GM12875 (cell line): ENCODE results near the gene AVEN.

Experiments used
- H3K4me3 ChIP-seq: one replicate; pipeline ENCODE4 v1.5.1; 2011; ENCODE audit warnings: low read depth, low read length, control low read depth
- CTCF ChIP-seq: IDR thresholded peaks from 2 replicates; pipeline ENCODE4 v1.5.1; 2011; ENCODE audit warnings: low read depth, mild to moderate bottlenecking, control low read depth, inconsistent platforms, low read length, moderate library complexity, borderline replicate concordance; ENCODE audit not compliant: insufficient read depth

The AVEN gene

GRCh38 chr15:33956397-33956796 lies 82.6 kb downstream of the AVEN start:
- no peak overlapping the region for H3K4me3 ChIP-seq
- no peak for TF ChIP-seq CTCF

DNA sequence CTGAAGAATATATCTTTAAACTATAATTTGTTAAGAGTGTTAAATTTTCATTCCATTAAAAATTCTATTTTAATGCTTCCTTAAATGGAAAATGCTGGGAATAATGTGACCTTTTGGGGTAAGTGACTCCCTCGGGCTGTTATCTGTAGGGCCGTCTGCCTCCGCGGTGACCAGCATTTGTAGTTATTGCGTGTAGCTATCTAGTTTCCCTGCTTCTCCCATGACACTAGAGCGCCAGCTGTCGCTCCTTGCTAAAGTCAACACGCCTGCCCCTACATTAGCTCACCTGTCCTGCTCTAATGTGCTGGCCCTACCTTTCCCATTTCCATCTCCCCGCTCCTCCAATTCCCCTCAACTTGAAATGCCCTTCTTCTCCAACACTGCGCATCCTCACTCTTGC lies 83.1 kb downstream of the AVEN start:
- H3K4me3 ChIP-seq = no peak overlapping the region
- no peak for TF ChIP-seq CTCF

GRCh38 chr15:33946152-33946551 lies 92.9 kb downstream of the AVEN start:
- no peak overlapping the region for H3K4me3 ChIP-seq
- no peak for TF ChIP-seq CTCF

DNA sequence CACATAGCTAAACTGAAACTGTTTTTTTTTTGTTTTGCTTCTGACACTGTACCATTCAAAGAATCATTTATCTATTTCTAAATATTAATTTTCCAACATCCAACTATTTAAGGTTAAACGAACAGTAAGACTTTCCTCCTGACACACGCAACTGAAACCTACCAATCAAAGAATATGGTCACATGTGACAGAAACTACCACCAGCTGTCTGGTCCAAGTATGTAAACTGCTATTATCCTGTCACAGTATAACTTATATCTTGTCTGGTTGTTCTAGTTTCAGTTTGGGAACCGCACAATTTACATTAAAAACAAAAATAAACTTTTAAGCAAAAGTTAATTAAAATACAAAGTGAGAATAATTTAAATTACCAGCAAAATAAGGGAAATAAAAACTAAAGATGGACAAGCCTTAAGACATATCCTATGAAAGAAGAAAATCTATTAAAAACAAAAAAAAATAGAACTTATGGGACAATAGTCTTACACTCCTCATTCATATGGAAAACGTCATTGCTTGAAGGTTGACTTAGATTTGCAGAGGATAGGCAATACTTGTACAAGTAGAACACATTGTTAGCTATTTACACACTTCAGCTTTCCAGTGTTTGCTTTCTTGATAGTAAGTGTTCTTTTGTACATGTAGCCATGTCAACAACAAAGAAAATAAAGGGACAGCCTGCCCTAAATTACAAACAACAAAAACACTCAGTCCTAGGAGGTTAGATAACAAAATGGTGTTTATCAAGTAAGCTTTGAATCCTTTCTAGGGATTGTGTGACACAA lies 97.5 kb downstream of the AVEN start:
- no peak overlapping the region for H3K4me3 ChIP-seq
- TF ChIP-seq CTCF = no peak

DNA sequence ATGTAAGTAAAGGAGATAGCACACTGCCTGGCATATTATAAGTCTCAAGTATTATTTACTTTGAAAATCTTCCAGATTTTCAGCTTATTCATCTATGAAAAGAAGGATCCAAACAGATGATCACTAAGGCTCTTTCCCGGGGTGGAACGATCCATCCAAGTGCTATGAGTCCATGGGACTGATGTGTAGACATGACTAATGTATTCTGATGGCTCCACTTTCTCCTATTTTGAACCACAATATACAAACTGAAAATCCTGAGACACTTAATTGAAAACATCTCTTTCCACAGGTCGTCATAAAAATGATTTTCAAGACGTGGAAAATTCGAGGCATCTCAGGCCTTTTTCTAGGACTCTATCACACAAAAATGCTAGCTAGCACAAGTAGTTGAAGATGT lies 104.1 kb downstream of the AVEN start:
- H3K4me3 ChIP-seq = no peak overlapping the region
- TF ChIP-seq CTCF = no peak

DNA sequence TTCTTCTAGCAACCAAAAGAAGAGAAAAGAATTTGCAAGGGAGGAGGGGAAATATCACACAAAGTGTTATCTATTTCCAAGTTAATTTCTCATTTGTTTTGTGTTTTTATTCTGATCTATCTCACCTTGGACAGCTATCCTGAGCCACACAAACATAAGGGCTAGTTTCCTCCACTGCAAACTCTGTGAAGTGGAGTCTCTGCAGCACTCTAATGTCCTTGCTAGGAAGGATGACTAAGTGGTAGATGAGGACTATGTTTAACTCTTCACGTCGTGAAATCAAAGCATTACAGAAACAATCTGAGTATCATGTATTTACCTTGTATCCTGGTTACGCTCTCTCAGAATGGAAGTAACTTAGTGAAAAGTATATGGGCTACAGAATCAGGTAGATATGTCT lies 104.6 kb downstream of the AVEN start:
- no peak overlapping the region for H3K4me3 ChIP-seq
- no peak for TF ChIP-seq CTCF

- no peak for TF ChIP-seq CTCF
- H3K4me3 ChIP-seq = no peak overlapping the region
Measured at GRCh38 chr15:33932734-33933133, 106.3 kb downstream of the AVEN start.
